Chondrocyte (in vitro differentiated cells): ENCODE results near the gene C2CD4B. TPM values are rescaled to one million over a fixed set of nuclear protein-coding genes. Genes with fewer than 3 reads are reported as not detected.

Source experiments
- DNase-seq: peaks from one replicate; pipeline ENCODE4 v3.0.0; 2021; ENCODE audit warnings: mixed read lengths, low spot score
- H3K27ac Mint-ChIP-seq: one replicate; pipeline ENCODE4 v1.8.0; 2021; ENCODE audit warnings: mild to moderate bottlenecking, moderate library complexity, mixed read lengths; ENCODE audit not compliant: unreplicated experiment
- H3K27me3 Mint-ChIP-seq: 2 replicates; pipeline ENCODE4 v1.8.0; 2021; ENCODE audit warnings: low read depth, mixed read lengths
- H3K36me3 Mint-ChIP-seq: 2 replicates; pipeline ENCODE4 v1.8.0; 2021; ENCODE audit warnings: low read depth, mixed read lengths
- H3K4me1 Mint-ChIP-seq: 2 replicates; pipeline ENCODE4 v1.8.0; 2021; ENCODE audit warnings: low read depth, mild to moderate bottlenecking, mixed read lengths
- H3K4me3 Mint-ChIP-seq: one replicate; pipeline ENCODE4 v1.8.0; 2021; ENCODE audit warnings: mild to moderate bottlenecking, moderate library complexity, mixed read lengths; ENCODE audit not compliant: unreplicated experiment
- H3K9me3 Mint-ChIP-seq: 2 replicates; pipeline ENCODE4 v1.8.0; 2021; ENCODE audit warnings: low read depth, mixed read lengths
- total RNA-seq: library from RNA; stranded (reverse); gene quantifications from 3 replicates; pipeline ENCODE4 v1.2.1, GENCODE V29; 2021
- TF ChIP-seq, protein P1 (sequence below): fragments of 200-600 bp; sonication (generic); IDR thresholded peaks from 2 replicates; pipeline ENCODE4 v1.5.0; 2021; ENCODE audit warnings: antibody characterized with exemption, mild to moderate bottlenecking, moderate library complexity

Gene C2CD4B
- total RNA-seq, 1 donor from 2014 or later: 0.17 TPM

DNA sequence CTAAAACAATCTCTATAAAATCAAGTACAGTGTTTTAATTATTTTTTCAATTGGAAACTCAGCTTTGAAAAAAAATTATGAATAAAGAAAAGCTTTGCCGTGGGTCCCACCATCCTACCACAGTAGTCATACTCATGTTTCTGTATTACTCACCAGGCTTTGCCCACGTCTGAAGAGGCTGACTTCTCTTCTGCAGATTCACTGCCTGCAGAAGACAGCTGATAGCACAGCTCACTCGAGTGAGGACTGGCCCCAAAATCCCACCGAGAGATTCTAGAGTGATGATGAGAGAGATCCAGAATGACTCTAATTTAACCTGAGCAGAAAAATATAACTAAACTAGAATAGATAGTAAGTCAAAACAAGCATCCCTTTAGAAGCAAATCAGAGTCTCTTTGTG is 11.9 kb downstream of the C2CD4B start:
- TF ChIP-seq, protein P1, sequence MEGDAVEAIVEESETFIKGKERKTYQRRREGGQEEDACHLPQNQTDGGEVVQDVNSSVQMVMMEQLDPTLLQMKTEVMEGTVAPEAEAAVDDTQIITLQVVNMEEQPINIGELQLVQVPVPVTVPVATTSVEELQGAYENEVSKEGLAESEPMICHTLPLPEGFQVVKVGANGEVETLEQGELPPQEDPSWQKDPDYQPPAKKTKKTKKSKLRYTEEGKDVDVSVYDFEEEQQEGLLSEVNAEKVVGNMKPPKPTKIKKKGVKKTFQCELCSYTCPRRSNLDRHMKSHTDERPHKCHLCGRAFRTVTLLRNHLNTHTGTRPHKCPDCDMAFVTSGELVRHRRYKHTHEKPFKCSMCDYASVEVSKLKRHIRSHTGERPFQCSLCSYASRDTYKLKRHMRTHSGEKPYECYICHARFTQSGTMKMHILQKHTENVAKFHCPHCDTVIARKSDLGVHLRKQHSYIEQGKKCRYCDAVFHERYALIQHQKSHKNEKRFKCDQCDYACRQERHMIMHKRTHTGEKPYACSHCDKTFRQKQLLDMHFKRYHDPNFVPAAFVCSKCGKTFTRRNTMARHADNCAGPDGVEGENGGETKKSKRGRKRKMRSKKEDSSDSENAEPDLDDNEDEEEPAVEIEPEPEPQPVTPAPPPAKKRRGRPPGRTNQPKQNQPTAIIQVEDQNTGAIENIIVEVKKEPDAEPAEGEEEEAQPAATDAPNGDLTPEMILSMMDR: no peak
- no peak overlapping the region for H3K27ac Mint-ChIP-seq
- DNase-seq: no peak
- H3K36me3 Mint-ChIP-seq: peaks cover 1% of the 10 kb centered on the region
- no peak overlapping the region for H3K4me3 Mint-ChIP-seq
- peaks cover 32% of the 10 kb centered on the region for H3K27me3 Mint-ChIP-seq
- H3K9me3 Mint-ChIP-seq: peaks cover 3% of the 10 kb centered on the region
- no peaks in the 10 kb centered on the region for H3K4me1 Mint-ChIP-seq

DNA sequence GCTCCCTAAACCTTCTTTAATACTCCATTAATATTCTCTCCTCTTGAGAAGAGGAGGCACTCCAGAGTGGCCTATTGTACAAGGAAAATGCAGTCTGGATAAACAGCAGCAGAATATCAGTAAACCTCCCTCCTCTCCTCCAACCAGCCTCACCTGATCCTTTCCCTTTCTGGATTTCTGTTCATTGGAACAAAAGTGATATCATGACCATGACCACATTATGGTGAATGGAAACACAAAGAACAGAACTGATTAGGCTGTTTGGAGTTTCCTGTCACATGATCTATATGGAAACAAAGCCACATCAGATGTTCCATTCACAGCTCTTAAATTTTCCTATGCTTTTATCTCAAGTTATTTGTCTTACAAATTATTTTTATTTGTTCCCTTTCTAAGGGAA is 14.6 kb downstream of the C2CD4B start:
- H3K4me3 Mint-ChIP-seq: no peak overlapping the region
- H3K27ac Mint-ChIP-seq: no peak overlapping the region

DNA sequence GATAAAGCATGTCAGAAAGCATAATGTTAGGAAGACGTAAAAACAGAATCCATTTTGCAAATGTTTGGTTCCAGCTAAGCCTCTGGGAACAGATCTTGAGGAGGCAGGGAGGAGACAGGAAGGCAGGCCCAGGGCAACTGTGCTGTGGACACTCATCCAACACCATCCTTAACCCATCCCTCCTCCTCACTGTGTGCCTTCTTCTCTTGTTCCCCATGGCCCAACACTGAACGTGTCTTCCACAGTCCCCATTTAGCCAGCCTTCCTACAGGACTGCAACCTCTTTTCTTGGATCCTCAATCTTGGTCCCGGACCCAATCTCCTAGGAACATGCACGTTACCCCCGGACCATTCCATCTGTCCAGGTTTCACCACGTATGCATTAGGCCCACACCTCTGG is 15.4 kb downstream of the C2CD4B start:
- TF ChIP-seq, protein P1: no peak
- Mint-ChIP-seq H3K9me3 (no peaks in the 10 kb centered on the region), H3K4me1 (no peaks in the 10 kb centered on the region), H3K27me3 (peaks cover 19% of the 10 kb centered on the region), H3K27ac (no peak overlapping the region), H3K4me3 (no peak overlapping the region), H3K36me3 (no peaks in the 10 kb centered on the region)
- no peak for DNase-seq

More for the DNA sequence above, 14.6 kb downstream of the C2CD4B start:
- Mint-ChIP-seq H3K36me3 (no peaks in the 10 kb centered on the region), H3K4me1 (no peaks in the 10 kb centered on the region), H3K27me3 (peaks cover 23% of the 10 kb centered on the region), H3K9me3 (no peaks in the 10 kb centered on the region)
- no peak for DNase-seq
- TF ChIP-seq, protein P1: no peak

DNA sequence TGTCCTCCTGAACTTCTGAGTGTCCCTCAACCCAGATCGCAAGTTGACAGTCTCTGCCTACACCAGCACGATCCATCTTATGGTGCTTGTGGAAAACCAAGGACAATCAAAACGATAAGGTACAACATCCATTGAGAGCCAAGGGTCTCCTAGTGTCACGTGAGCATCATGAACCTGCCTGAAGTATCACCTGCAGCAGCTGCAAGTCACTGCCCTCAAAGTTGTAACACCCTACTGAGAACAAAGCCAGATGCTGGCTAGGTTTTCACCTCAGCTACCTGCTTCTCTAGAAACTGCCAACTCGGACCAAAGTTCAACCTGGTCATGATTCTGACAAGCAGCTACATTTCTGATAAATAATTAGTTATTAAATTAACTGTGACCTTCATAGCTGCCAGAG is 17.5 kb downstream of the C2CD4B start:
- Mint-ChIP-seq H3K27ac (no peak overlapping the region), H3K27me3 (peaks cover 14% of the 10 kb centered on the region), H3K36me3 (no peaks in the 10 kb centered on the region), H3K4me3 (no peak overlapping the region), H3K4me1 (no peaks in the 10 kb centered on the region), H3K9me3 (peaks cover 3% of the 10 kb centered on the region)
- no peak for DNase-seq
- TF ChIP-seq, protein P1: no peak

DNA sequence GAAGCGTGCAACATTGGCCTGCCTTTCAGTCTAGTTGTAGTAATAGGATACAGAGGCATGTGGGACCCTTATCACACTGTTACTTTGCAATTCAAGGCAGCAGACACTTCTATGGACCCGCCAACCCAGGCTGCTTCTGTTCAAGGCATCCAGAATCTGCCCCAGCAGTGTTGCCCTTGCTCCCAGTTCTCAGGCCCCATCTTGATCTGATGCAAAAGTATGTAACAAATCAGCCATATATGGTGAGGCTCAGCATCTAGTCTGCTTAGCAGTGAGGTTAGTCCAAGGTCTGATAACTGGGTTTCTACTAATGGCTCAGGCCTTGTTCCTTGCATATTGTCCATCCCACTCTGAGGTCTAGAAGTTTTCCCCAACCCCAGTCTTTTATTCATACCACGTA is 17.9 kb downstream of the C2CD4B start:
- Mint-ChIP-seq H3K27me3 (peaks cover 14% of the 10 kb centered on the region), H3K4me1 (no peaks in the 10 kb centered on the region), H3K4me3 (no peak overlapping the region), H3K36me3 (no peaks in the 10 kb centered on the region), H3K9me3 (peaks cover 3% of the 10 kb centered on the region), H3K27ac (no peak overlapping the region)
- TF ChIP-seq, protein P1: no peak
- DNase-seq: no peak
